DMS153 treated with DMSO at 0.1 percent for 48 hours (cell line): ENCODE measurements around the gene LGI4.

Experiments
- DNase-seq: peaks from one replicate; lab custom pipeline; 2025; ENCODE audit not compliant: unreplicated experiment; lab: John Stamatoyannopoulos, UW

Gene LGI4

DNA sequence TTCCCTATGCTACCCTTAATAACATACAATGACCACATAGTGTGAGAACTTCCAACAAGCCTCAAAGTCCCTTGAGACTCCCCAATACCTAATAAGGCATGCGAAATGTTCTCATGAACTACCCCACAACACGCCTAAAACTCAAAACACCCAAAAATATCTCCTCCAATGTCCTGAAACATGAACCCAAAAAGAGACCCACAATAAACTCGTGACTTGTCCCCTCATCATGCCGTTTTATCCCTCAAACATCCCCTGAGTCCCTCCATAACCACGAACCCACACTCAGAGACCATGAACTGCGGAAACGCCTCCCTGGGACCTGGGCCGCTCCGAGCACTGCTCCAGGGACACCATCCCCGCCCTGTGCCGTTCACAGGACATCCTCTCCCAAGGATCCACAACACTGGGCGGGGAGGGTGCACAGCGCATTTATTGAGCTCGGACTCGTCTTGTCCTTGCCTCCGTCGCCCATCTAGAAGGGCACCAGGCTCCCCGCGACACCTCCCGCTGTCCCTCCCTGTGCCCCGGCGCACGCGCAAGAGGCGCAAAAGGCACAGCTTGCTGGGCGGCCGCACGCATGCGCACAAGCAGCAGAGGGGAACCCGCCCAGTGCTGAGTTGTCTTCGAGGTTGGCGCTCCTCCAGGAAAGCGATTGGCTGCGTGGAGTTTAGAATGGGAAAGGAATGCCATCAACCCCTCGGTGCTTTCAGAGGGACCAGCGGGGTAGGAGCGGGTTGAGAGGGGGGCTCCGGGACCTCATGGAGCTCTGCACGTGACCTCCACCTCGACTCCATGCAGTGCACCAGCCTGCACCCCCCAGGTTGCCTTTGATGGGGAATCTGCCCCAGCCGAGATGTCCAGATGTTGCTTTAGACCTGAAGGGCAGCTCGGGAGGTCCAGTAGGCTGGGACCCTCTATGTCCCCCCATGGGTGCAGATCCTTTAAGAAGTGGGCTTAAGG, 10.5 kb downstream of the LGI4 start:
- DNase-seq: peak; percentile 83

DNA sequence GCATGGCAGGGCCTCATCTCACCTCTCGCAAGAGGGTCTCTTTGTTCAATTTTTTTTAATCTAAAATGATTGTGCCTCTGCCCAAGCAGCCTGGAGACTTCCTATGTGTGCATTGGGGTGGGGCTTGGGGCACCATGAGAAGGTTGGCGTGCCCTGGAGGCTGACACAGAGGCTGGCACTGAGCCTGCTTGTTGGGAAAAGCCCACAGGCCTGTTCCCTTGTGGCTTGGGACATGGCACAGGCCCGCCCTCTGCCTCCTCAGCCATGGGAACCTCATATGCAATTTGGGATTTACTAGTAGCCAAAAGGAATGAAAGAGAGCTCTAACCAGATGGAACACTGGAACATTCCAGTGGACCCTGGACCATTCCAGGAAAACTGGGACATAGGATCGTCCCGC, 11.3 kb downstream of the LGI4 start:
- DNase-seq: no peak

DNA sequence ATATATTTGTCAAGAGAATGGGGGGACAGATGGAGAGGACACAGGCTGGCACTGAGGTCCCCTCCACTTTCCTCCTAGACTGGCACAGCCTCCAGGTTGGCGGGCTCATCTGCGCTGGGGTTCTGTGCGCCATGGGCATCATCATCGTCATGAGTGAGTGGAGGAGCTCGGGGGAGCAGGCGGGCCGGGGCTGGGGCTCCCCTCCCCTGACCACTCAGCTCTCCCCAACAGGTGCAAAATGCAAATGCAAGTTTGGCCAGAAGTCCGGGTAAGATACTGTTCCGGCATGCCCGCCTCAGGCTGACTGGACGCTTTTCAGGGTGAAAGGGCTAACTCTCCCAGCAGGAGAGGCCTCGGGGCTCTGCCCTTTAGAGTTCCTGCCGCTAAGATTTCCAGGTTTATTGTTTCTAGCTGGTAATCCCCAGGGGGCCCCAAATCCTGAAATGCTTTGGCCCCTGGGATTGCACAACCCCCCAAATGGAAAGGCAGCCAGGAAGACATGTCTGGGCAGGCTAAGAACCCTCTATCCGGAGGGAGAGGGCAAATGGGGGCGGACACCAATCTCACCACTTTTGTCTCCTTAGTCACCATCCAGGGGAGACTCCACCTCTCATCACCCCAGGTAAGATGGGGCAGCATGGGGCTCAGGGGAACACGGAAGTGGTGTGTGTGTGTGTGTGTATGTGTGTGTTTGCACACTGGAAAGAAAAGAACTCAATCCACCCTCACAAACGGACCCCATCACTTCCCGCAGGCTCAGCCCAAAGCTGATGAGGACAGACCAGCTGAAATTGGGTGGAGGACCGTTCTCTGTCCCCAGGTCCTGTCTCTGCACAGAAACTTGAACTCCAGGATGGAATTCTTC, 11.9 kb downstream of the LGI4 start:
- DNase-seq: no peak

DNA sequence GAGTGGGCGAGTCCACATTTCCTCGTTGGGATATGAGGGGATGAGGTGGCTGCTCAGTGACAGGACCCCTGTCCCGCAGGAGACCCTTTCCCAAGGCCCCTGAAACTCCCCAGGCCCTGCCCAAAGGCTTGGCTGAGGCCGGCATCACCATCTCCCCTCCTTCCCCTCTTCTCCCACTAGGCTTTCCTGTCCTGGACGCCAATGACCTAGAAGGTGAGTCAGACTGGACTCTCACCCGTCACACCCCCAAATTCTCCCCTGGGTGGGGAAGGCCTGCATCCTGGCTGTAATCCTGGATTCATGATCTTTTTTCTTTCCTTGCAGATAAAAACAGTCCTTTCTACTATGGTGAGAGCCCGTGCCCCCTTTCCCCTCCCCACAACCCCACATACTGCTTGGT, 14.0 kb downstream of the LGI4 start:
- no peak for DNase-seq

DNA sequence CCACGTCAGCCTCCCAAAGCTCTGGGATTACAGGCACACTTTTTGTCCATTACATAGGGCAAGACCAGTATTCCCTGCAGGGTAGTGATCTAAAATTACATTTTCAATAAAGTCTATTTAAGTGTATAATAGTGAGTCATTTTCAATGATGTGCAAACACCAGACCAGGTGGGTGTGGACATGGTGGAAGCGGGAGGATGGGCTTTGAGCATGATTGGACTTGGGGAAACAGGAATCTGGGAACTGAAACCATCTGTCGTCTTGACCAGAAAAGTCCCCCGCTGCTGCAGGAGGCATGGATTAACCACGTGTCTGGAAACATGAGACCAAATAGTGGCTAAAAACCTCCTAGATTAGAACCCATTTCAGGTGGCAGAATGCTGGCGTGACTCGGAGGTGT, 14.4 kb downstream of the LGI4 start:
- DNase-seq: no peak

DNA sequence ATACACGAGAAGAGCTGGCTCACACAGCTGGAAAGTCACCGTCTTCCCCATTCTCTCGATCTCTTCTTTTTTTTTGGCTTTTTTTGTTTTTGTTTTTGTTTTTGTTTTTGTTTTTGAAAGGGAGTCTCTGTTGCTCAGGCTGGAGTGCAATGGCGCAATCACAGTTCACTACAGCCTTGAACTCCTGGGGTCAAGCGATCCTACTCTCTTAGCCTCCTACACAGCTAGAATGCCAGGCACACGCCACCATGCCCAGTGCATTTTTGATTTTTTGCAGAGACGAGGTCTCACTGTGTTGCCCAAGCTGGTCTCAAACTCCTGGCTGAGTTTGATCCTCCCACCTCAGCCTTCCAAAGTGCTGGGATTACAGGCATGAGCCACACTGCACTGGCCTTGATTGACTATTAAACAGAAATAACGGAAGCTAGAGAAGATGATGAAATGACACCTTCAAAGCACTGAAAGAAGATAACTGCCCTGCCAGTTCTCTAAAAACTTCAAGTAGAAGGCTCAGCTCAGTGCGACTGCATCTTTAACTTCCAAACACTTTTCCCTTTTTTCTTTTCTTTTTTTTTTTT, 15.2 kb downstream of the LGI4 start:
- DNase-seq: no peak

DNA sequence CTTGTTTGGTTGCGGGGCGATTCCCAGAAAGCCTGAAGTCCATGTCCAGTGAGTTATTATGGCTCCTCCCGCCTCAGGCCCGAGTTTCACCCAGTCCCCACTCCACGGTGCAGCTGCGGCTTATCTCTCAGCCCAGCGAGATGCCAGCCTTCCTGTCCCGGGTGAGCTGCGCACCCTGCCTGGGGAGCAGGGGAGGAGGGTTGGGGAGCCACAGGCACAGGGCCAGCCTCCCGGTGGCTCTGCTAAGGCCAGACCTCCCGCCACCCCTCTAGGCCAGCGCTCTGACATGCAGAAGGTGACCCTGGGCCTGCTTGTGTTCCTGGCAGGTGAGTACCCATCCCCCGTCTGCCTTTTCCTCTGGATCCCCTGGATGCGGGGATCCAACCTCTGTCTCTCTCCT, 15.8 kb downstream of the LGI4 start:
- DNase-seq: no peak

DNA sequence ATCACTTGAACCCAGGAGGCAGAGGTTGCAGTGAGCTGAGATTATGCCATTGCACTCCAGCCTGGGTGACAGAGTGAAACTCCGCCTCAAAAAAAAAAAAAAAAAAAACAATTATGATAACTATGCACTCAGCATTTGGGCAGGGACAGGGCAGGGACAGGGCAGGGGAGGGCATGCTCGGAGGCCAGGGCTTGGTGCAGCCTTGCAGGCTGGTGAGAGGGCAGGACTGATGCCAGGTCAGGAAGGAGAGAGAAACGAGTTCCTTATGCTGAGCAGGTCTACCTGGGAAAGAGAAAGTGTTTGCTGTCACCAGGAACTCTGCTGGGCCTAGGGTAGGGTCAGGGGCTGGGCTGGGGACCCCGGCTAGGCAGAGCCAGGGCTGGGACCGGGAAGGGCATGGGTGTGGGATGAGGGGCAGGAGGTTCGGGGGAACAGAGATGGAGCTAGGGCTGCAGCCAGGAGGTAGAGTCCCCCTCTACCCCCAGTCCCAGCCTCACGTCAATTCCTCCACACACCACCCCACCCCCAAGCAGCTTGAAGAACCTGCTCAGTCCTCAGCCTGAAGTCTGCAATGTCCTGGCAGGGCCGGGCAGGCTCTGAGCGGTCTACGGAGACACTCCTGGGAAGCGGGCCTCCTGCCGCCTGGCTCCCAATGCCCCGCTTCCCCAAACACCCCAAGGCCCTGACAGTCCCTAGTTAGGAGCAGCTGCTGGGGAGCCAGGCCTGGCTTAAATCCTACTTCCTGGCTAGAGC, 16.4 kb downstream of the LGI4 start:
- no peak for DNase-seq

DNA sequence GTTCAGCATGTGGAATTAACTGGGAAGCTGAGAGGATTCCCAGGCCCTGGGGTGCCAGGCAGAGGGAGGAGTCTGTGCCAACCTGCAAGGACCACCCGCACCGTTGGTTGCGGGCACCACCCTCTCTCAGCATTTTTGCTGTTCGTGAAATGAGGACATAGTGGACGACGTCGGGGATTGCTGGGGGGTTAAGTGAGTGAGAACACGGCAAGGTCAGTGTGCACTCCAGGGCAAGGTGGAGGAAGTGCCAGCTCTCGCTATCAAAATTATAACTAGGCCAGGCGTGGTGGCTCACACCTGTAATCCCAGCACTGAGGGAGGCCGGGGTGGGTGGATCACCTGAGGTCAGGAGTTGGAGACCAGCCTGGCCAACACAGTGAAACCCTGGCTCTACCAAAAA, 17.1 kb downstream of the LGI4 start:
- no peak for DNase-seq

DNA sequence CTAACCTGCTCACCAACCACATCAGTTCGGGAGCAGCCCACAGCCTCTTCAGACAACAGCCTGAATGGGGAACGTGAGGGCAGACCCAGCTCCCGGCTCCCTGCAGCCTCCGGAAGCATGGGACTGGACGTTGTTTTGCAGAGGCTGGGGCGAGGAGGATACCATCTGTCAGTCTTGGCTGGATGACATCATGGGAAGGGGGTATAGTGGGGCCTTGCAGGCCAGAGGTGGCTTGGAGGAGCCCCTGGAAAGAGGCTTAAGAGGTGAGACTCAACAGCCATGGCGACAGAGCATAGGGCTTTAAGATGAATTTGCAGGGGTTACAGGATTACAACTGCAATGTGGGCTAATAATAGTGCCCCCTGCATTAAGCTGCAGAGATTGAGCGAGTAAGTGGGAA, 17.7 kb downstream of the LGI4 start:
- no peak for DNase-seq

DNA sequence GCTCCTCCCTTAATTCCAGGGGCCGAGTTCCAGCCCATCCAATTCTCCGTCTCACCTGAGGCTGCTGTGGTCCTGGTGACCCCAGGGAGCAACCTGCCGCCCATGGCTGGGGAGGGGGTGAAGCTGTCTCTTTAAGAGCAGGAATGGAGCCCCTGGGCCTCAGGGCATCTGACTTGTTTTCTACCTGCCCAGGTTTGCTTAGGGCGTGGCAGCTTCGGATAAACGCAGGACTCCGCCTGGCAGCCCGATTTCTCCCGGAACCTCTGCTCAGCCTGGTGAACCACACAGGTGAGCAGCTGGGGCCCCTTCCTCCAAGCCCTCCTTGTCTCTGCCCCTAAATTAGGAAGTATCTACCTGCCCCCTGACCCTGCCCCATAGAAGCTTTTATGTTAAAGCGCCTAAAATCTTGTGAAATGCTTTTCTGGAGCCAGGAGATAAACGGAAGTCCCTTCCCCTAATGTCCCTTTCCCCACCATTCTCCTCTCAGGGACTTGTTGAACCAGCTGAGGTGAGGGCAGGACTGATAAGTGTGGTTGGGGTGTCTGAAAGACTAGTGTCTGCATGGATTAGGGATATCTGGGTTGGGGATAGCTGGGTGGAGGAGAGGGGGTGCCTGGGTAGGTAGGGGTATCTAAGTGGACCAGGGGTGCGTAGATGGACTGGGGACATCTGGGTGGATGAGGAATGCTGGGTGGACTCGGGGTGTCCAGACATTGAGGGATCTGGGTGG, 18.6 kb downstream of the LGI4 start:
- peak; percentile 17 for DNase-seq

DNA sequence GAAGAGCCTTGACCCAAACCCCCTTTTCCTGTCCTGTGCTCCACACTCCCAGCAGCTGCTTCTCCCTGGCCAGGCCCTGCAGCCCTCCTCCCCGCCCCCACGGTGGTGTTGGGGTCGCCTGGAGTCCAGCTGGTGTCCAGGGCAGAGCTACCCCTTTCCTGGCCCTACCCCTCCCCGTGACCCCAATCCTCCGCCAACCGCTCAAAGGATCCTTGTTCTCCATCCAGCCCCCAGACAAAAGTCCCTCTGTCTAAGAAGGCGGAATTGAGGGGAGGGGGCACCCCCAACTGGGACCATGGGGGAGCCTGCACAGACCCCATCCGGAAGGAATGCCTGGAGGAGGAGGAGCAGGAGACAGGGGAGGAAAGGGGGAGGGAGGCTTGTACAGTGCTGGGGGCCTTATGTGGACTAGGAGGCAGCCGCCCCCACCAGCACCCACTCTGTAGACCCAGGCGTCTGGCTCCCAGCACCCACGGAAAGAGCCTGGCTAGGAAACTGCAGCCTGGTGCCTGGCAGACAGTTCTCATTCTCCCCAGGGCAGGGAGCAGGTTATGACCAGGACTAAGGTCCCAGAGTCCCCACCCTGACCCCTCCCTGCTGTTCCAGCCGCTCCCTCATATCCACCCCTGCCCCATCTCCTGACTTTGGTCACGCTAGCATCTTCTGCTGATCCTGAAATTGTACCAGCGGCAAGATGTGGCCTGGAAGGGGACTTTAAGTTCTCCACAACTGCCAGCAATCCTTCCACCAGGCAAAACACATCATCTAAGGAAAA, 19.5 kb downstream of the LGI4 start, which contains the start of gene FXYD3:
Gene FXYD3, plus strand, starts transcription at position 647 of the 775 bp plus-strand sequence. CDS start 3,554 bp downstream, outside the sequence.
- no peak for DNase-seq

DNA sequence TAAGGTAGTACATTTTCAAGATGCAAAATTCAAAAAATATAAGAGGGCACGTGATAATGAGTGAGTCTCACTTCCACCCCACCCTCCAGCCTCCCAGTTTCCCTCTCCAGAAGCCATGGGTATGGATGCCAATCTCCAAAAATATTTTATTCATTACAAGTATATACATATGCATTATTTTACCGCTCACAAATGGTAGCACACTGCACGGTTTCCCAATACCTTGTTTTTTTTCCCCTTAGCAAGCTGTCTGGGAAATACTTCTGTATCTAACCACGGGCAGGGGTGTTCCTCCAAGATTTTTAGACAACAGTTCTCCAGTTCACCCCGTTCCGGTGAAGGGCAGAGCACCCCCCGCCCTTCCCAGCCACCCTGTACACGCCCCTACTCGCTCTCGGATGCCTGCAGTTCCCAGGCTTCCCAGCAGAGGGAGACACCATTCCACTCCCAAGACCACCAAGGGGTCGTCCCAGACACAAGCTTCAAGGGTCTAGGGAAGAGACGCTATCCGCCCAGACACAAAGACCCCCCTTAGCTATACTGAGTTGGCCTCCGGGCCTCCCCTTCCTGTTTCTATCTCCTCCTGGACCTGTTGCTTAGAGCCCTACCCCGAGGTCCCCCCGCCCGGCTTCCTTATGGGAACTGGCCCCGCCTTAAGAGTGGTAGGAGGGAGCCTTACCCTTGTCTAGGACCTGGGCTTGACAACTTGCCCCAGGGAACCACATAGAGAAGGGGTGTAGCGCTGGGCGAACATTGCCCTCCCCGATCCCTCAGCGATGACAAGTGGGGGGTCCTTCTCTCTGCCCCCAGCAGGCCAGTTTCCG, 20.3 kb downstream of the LGI4 start:
- no peak for DNase-seq

DNA sequence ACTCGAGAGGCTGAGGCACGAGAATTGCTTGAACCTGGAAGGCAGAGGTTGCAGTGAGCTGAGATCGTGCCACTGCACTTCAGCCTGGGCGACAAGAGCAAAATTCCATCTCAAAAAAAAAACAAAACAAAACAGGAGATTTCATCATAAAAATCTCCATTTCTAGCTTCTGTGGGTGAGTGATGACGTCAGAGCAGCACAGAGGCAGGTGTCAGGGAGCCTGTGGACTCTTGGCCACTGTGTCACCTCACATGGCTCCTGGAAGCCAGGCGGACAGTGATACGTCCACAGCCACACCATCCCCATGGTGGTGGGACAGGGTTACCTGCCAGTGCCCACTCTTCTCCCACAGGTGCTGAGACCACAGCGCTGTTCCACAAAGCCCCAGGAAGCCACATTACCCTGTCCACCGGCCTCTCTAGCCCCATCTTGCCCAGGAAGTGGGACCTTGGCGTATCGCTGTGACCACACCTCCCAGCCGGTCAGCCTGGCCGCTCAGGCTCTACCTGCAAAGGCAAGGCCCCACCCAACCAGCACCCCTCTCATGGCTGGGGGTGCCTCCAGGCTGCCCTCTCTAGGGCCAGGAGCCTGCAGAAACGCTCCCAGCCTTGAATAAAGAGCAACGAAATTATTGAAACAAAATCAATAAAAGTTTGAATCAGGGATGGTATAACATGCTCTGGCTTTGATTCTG, 21.7 kb downstream of the LGI4 start:
- no peak for DNase-seq

DNA sequence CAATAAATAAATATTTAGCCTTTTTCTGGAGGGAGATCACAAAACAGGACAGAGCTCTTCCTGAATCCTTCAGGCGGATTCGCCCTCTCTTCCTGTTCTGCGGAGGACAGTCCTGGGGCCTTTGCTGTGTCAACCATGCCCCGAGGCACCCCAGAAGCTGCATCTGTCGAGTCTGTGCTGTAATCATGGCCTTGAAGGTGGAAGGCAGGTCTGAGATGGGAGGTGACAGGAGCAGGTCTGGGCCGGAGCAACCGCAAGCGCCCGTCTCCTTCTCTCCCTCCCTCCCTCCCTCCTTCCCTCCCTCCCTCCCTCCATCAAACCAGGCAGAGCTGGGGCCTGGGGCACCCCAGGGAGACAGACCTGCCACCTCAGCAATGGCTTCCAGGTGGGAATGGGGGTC, 23.9 kb downstream of the LGI4 start:
- DNase-seq: no peak

DNA sequence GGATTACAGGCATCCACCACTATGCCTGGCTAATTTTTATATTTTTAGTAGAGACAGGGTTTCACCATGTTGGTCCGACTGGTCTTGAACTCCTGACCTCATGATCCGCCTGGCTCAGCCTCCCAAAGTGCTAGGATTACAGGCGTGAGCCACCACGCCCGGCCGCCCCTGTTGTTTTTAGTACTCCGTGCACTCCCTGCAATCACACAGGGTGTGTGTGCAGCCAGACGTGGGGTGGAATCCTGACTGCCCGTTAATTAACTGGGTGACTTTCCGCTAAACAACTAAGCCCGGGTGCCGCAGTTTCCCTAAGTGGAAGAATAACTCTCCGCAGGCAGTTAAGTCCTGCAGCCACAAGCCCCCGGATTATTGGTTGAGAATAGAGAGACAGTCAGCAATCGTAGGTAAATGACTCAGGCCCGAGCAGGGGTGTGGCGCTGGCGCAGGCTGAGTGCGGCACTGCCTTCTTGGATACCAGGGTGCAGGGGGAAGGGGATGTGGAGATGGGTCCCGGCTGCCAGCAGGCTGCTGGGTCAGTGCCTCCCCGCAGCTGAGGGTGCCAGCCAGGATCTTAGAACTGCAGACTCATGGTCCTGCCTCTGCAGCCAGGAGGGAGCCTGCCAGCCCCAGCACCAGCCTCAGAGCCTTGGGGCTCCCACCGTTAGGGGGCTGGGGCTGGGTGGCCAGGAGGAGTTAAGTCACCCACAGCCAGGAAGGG, 25.3 kb downstream of the LGI4 start:
- DNase-seq: no peak

DNA sequence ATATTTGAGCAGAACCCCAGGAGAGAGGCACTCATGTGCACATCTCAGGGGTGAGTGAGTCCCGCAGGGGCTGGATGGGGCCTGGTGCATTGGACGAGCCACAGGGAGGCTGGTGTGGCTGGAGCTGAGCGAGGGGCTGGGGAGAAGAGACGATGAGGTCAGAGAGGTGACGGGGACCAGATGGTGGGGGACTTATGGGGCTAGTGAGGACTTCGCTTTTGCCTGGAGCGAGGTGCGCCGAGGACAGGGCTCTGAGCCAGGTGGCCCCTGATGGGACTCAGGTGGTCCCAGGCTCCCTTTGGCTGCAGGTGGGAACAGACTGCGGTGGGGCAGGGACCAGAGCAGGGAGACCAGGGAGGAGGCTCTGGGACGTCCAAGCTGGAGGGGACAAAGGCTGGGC, 26.1 kb downstream of the LGI4 start:
- no peak for DNase-seq
